Measurements from ENCODE around the gene MTRR. TPM values are rescaled to one million over a fixed set of nuclear protein-coding genes. Genes with fewer than 3 reads are reported as not detected.

MTRR gene
- total RNA-seq, 2 donors from 2014 or later: 15.8 to 23.9 TPM

DNA sequence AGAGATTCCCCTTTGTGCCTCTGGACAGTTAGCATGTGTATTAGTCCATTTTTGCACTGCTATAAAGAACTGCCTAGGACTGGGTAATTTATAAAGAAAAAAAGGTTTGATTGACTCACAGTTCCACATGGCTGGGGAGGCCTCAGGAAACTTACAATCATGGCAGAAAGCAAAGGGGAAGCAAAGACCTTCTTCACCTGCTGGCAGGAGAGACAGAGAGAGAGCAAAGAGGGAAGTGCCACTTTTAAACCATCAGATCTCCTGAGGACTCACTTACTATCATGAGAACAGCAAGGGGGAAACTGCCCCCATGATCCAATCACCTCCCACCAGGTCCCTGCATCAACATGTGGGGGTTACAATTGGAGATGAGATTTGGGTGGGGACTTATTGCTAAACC is 24.0 kb upstream of the MTRR start:
- H3K4me3 ChIP-seq: no peak overlapping the region
- H3K36me3 ChIP-seq (replicated peaks in 1 of 2; ENCODE audit: insufficient read depth in 1 of 2, low read depth in 2 of 2): no peaks in the 10 kb centered on the region
- DNase-seq (no peak), ATAC-seq (no peak)
- no peaks in the 10 kb centered on the region for H3K4me1 ChIP-seq
- no peaks in the 10 kb centered on the region for H3K27me3 ChIP-seq
- H3K27ac ChIP-seq: peak overlapping the region in 1 of 4 donors; percentile 34
- no peaks in the 10 kb centered on the region for H3K9me3 ChIP-seq
- intact Hi-C loops (cut with DNase I): no loop called here
- TF ChIP-seq, protein P1, sequence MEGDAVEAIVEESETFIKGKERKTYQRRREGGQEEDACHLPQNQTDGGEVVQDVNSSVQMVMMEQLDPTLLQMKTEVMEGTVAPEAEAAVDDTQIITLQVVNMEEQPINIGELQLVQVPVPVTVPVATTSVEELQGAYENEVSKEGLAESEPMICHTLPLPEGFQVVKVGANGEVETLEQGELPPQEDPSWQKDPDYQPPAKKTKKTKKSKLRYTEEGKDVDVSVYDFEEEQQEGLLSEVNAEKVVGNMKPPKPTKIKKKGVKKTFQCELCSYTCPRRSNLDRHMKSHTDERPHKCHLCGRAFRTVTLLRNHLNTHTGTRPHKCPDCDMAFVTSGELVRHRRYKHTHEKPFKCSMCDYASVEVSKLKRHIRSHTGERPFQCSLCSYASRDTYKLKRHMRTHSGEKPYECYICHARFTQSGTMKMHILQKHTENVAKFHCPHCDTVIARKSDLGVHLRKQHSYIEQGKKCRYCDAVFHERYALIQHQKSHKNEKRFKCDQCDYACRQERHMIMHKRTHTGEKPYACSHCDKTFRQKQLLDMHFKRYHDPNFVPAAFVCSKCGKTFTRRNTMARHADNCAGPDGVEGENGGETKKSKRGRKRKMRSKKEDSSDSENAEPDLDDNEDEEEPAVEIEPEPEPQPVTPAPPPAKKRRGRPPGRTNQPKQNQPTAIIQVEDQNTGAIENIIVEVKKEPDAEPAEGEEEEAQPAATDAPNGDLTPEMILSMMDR (IDR thresholded peaks at IDR 0.05): no peak
- TF ChIP-seq POLR2A (IDR thresholded peaks at IDR 0.05): no peak

DNA sequence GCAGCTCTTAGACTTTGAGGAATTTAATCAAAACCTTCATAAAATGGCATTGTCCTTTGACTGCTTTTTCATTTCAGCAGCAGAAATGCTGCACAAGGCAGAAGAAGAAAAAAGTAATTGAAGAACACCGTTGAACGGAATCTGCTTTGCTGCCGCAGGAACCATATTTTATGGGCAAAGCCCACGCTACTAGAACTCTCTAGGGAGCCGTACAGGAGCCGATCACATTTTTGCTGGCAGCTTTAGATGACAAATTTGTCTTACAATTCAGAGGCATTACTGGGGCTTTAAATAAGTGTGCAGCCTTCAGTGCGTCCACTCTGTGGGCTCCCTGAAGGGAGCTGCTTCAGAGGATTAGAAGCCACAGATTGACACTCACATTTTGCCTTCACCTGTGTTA is 23.4 kb upstream of the MTRR start:
- DNase-seq (no peak), ATAC-seq (no peak)
- intact Hi-C loops (cut with DNase I): no loop called here
- no peaks in the 10 kb centered on the region for H3K36me3 ChIP-seq (replicated peaks in 1 of 2; ENCODE audit: insufficient read depth in 1 of 2, low read depth in 2 of 2)
- no peak overlapping the region for H3K4me3 ChIP-seq
- no peak for TF ChIP-seq POLR2A (IDR thresholded peaks at IDR 0.05)
- TF ChIP-seq, protein P1 (IDR thresholded peaks at IDR 0.05): no peak
- no peaks in the 10 kb centered on the region for H3K4me1 ChIP-seq
- H3K9me3 ChIP-seq: no peaks in the 10 kb centered on the region
- WGBS, 2 donors: 81 to 92% methylated on average over 7 of the region's 7 CpGs
- no peaks in the 10 kb centered on the region for H3K27me3 ChIP-seq
- no peak overlapping the region for H3K27ac ChIP-seq

DNA sequence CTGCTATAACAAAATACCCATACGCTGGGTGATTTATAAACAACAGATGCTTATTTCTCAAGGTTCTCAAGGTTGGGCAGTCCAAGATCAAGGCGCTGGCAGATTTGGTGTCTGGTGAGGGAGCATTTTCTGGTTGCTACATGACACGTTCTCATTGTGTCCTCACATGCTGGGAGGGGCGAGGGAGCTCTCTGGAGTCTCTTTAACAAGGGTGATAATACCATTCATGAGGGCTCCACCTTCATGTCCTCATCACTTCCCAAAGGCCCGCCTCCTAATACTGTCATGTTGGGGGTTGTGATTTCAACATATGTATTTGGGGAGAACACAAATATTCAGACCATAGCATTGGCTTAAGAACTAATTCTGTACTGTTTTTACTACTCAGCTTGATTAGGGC is 22.6 kb upstream of the MTRR start:
- H3K27me3 ChIP-seq: no peaks in the 10 kb centered on the region
- no peak for ATAC-seq
- WGBS, 2 donors: 61 to 71% methylated on average over 5 of the region's 5 CpGs

DNA sequence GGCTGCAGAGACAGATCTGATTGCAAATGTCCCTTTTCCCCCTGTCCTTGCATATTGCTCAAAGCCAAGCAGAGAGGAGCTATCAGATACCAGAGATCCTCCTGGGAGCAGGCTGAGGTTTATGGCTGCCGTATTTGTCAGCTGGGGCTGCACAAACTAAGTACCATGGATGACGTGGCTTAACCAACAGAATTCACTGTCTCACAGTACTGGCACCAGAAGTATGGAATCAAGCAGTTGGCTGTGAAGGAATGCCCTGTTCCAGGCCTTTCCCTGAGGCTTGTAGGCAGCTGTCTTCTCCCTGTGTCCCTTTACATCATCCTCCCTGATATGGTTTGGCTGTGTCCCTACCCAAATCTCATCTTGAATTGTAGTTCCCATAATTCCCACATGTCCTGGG is 20.7 kb upstream of the MTRR start:
- H3K27me3 ChIP-seq: no peaks in the 10 kb centered on the region
- ATAC-seq: no peak
- no peak for DNase-seq
- peaks cover 20% of the 10 kb centered on the region for H3K4me1 ChIP-seq
- H3K4me3 ChIP-seq: no peak overlapping the region
- 81 to 83% methylated on average over 2 of the region's 2 CpGs for WGBS, 2 donors
- intact Hi-C loops (cut with DNase I): no loop called here
- no peak overlapping the region for H3K27ac ChIP-seq
- TF ChIP-seq, protein P1 (IDR thresholded peaks at IDR 0.05): no peak
- TF ChIP-seq POLR2A (IDR thresholded peaks at IDR 0.05): no peak
- H3K9me3 ChIP-seq: no peaks in the 10 kb centered on the region
- no peaks in the 10 kb centered on the region for H3K36me3 ChIP-seq (replicated peaks in 1 of 2; ENCODE audit: insufficient read depth in 1 of 2, low read depth in 2 of 2)

More for the DNA sequence above, 22.6 kb upstream of the MTRR start:
- H3K4me1 ChIP-seq: peaks cover 6% of the 10 kb centered on the region
- DNase-seq: no peak
- TF ChIP-seq POLR2A (IDR thresholded peaks at IDR 0.05): no peak
- TF ChIP-seq, protein P1 (IDR thresholded peaks at IDR 0.05): no peak
- H3K36me3 ChIP-seq (replicated peaks in 1 of 2; ENCODE audit: insufficient read depth in 1 of 2, low read depth in 2 of 2): no peaks in the 10 kb centered on the region
- no peaks in the 10 kb centered on the region for H3K9me3 ChIP-seq
- H3K4me3 ChIP-seq: no peak overlapping the region
- intact Hi-C loops (cut with DNase I): no loop called here
- no peak overlapping the region for H3K27ac ChIP-seq

DNA sequence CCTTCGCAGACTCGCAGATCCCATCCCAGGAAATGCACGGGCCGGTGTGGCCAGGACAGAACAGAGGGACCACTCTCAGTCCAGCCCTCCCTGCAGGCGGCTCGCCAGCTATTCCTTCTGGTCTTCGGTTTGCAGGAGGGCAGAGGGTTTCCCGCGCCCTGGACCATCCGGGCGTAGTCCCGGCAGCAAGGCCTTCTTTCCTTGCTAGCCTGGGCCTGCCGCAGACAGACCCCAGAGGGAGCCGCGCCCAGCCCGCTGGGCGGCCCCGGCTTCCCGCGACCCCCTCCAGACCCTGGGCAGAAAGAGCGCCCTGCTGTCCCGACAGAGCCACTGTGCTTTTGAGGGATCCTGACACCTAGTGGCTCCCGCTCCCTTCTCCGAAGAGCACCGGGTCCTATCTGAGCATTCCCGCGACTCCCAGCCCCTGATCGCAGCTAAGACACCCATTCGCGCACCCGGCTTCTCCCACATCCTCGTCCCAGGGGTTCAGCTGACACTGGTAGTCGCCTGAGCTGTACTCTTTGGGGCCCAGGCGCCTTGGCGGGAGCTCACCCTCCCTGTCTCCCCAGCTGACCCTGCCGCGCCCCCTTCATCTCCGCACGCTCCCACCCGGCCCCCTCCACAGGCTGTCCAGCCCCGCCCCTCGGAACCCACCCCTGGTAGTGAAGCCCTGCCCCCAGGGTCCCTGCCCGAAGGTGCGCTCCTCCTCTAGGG is 19.1 kb upstream of the MTRR start:
- H3K9me3 ChIP-seq: no peaks in the 10 kb centered on the region
- no peak for TF ChIP-seq POLR2A (IDR thresholded peaks at IDR 0.05)
- TF ChIP-seq, protein P1 (IDR thresholded peaks at IDR 0.05): no peak
- H3K4me3 ChIP-seq: no peak overlapping the region
- H3K27ac ChIP-seq: no peak overlapping the region
- H3K4me1 ChIP-seq: peaks cover 20% of the 10 kb centered on the region
- no peaks in the 10 kb centered on the region for H3K36me3 ChIP-seq (replicated peaks in 1 of 2; ENCODE audit: insufficient read depth in 1 of 2, low read depth in 2 of 2)
- WGBS, 2 donors: 43 to 58% methylated on average over 16 to 38 of the region's 44 CpGs
- intact Hi-C loops (cut with DNase I): no loop called here
- H3K27me3 ChIP-seq: no peaks in the 10 kb centered on the region
- peak in 3 of 4 donors; percentile 14 to 24 (median 21) for DNase-seq
- no peak for ATAC-seq

All from body of pancreas (tissue), 4 donors.